Natural killer cell treated with Interleukin-12 subunit alpha and Interleukin-12 subunit beta and Interleukin-15 and Interleukin-18, amount 100 ng/mL, for 72 hours (primary cell): ENCODE data around the gene TESPA1. TPM values are rescaled to one million over a fixed set of nuclear protein-coding genes. Genes with fewer than 3 reads are reported as not detected.
A peak's percentile ranks its signal among the peaks of the same experiment; 100 is the strongest.

Experiments used
- ATAC-seq, 2 donors: fragments of 150-1000 bp; cut with Tn5 transposase in 1 of 2; sonication (Bioruptor Pico), chemical (Tn5 transposase) in 1 of 2; 2 replicates each; pipeline ENCODE4 v1.10.0; 2021
- DNase-seq: peaks from one replicate; pipeline ENCODE4 v3.0.0; 2022; ENCODE audit warnings: low spot score
- H3K27ac Mint-ChIP-seq, 2 donors: 1 replicate in 1 of 2; 2 replicates in 1 of 2; pipeline ENCODE4 v1.8.0; 2022; ENCODE audit warnings: mixed read lengths in 2 of 2, mild to moderate bottlenecking in 1 of 2, moderate library complexity in 1 of 2
- H3K27me3 Mint-ChIP-seq, 2 donors: 1 replicate in 1 of 2; 2 replicates in 1 of 2; pipeline ENCODE4 v1.8.0; 2022; ENCODE audit warnings: mixed read lengths in 2 of 2
- H3K36me3 Mint-ChIP-seq: one replicate; pipeline ENCODE4 v1.8.0; 2022; ENCODE audit warnings: mixed read lengths
- H3K4me1 Mint-ChIP-seq, 2 donors: 1 replicate in 1 of 2; 2 replicates in 1 of 2; pipeline ENCODE4 v1.8.0; 2022; ENCODE audit warnings: low read depth in 2 of 2, mixed read lengths in 2 of 2, mild to moderate bottlenecking in 1 of 2
- H3K4me3 Mint-ChIP-seq: one replicate; pipeline ENCODE4 v1.8.0; 2022; ENCODE audit warnings: mixed read lengths
- H3K9me3 Mint-ChIP-seq: 2 replicates; pipeline ENCODE4 v1.8.0; 2022; ENCODE audit warnings: mixed read lengths
- total RNA-seq, 2 donors: library from RNA; stranded (reverse); gene quantifications; one replicate each; pipeline ENCODE4 v1.2.3, GENCODE V29; 2022

The TESPA1 gene
- total RNA-seq, 2 donors from 2014 or later: 45.9 to 67.2 TPM

DNA sequence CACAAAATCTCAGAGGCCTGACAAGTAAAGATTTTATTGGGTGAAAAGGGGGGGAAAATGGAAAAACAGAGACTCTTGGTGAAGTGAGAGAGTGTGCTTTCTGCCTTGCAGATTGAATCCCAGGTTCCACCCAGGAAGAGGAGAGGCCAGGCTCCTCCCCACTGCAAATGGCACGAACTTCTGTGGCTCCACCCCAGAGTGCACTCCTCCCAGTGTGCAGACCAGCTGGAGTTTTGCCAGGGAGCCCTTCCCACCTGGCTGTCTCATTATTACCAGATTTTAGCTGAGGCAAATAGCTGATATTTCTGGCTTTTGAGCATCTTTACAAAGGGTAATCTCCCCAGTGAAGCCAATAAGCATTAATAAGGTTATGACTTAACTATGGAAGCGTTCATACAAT lies 51.9 kb downstream of the TESPA1 start:
- peak overlapping the region; percentile 94 to 98 for H3K27ac Mint-ChIP-seq
- H3K9me3 Mint-ChIP-seq: peaks cover 27% of the 10 kb centered on the region
- ATAC-seq (no peak), DNase-seq (no peak)
- H3K4me3 Mint-ChIP-seq: peak overlapping the region; percentile 62
- peaks cover 51% of the 10 kb centered on the region for H3K36me3 Mint-ChIP-seq
- peaks cover 54 to 66% of the 10 kb centered on the region in 2 donors for H3K4me1 Mint-ChIP-seq
- no peaks in the 10 kb centered on the region for H3K27me3 Mint-ChIP-seq

- Mint-ChIP-seq H3K27ac (peak overlapping the region; percentile 94 to 98), H3K4me1 (peaks cover 53 to 60% of the 10 kb centered on the region in 2 donors), H3K36me3 (peaks cover 55% of the 10 kb centered on the region), H3K4me3 (peak overlapping the region; percentile 36), H3K9me3 (peaks cover 30% of the 10 kb centered on the region), H3K27me3 (no peaks in the 10 kb centered on the region)
- ATAC-seq (no peak), DNase-seq (no peak)
Observed at GRCh38 chr12:54932038-54932437, 52.5 kb downstream of the TESPA1 start.

- peaks cover 39 to 40% of the 10 kb centered on the region in 2 donors for H3K4me1 Mint-ChIP-seq
- peak overlapping the region in 1 of 2 donors; percentile 98 for H3K27ac Mint-ChIP-seq
- no peak overlapping the region for H3K4me3 Mint-ChIP-seq
- peaks cover 25% of the 10 kb centered on the region for H3K9me3 Mint-ChIP-seq
- no peak for DNase-seq
- H3K36me3 Mint-ChIP-seq: peaks cover 38% of the 10 kb centered on the region
- no peaks in the 10 kb centered on the region for H3K27me3 Mint-ChIP-seq
- ATAC-seq: no peak
Observed at GRCh38 chr12:54929998-54930397, 54.6 kb downstream of the TESPA1 start.

DNA sequence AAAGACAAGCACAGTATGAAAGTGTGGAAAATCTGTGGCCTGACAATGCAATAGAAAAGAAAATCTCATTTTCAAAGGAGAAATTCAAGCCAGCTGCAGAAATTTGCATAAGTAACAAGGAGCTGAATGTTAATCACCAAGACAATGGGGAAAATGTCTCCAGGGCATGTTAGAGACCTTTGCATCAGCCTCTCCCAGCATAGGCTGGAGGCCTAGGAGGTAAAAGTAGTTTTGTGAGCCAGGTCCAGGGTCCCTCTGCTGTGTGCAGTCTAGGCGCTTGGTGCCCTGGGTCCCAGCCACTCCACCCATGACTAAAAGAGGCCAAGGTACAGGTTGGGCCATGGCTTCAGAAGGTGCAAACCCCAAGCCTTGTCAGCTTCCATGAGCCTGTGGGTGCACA lies 58.3 kb downstream of the TESPA1 start:
- Mint-ChIP-seq H3K4me3 (no peak overlapping the region), H3K27me3 (no peaks in the 10 kb centered on the region), H3K9me3 (peaks cover 16% of the 10 kb centered on the region), H3K27ac (no peak overlapping the region), H3K36me3 (peaks cover 27% of the 10 kb centered on the region), H3K4me1 (peaks cover 3 to 9% of the 10 kb centered on the region in 2 donors)
- ATAC-seq (no peak), DNase-seq (no peak)

- Mint-ChIP-seq H3K36me3 (peaks cover 16% of the 10 kb centered on the region), H3K9me3 (peaks cover 7% of the 10 kb centered on the region), H3K4me3 (no peak overlapping the region), H3K27ac (no peak overlapping the region), H3K4me1 (peaks cover 0 to 6% of the 10 kb centered on the region in 2 donors), H3K27me3 (no peaks in the 10 kb centered on the region)
- ATAC-seq: no peak
- DNase-seq: no peak
Observed at GRCh38 chr12:54924972-54925707, 59.4 kb downstream of the TESPA1 start.

DNA sequence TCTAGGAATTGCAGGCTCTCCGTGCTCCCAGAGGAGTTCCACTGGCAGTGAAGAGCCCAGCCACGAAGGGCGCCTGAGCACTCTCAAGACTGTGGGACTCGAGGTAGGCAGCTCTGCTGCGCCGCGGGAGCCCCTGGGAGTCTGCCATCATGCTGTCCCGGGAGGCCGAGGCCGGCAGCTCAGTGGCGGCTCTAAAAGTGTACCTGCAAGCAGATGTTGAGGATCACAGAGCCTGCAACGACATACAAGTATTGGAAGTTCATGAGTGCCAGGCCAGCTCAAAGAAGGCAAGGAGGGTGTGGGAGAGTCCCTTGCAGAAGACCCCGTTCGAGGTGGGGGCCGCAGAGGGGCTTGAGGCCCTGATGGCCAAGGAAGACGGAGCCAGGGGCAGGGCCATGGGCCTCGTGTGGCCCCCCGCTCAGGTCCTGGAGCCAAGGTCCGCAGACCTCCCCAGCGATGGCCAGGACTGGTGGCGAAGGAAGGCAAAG lies 67.5 kb downstream of the TESPA1 start:
- H3K27me3 Mint-ChIP-seq: no peaks in the 10 kb centered on the region
- DNase-seq: no peak
- peaks cover 0 to 6% of the 10 kb centered on the region in 2 donors for H3K4me1 Mint-ChIP-seq
- H3K36me3 Mint-ChIP-seq: peaks cover 5% of the 10 kb centered on the region
- no peaks in the 10 kb centered on the region for H3K9me3 Mint-ChIP-seq
- no peak overlapping the region for H3K27ac Mint-ChIP-seq
- no peak for ATAC-seq
- H3K4me3 Mint-ChIP-seq: no peak overlapping the region

Other genes with a start within 250 kb of the TESPA1 start
- 10 to 100 TPM in 1 of 2 donors, 1 to 10 TPM in 1; 5.9 to 11.3 TPM for gene MUCL1, start 130.2 kb downstream of the TESPA1 start, total RNA-seq
- not detected for gene NEUROD4, start 35.2 kb upstream of the TESPA1 start, total RNA-seq
- gene OR9K2, start 141.6 kb upstream of the TESPA1 start, total RNA-seq: not detected
- gene OR10A7, start 236.3 kb upstream of the TESPA1 start, total RNA-seq: not detected